GM21515 (cell line): ENCODE measurements around the gene NAA80.

Source experiments
- ATAC-seq: cut with Tn5 transposase; IDR thresholded peaks from one replicate; pipeline ENCODE4 v1.9.1; 2021; ENCODE audit not compliant: unreplicated experiment

The NAA80 gene

GRCh38 chr3:50298836-50299637 lies at the start of gene NAA80, which contains the start of gene HYAL3:
TSS of gene NAA80 (minus strand) at chr3:50299405. CDS start at chr3:50297463, 1,942 bp downstream.
TSS of gene HYAL3 (minus strand) at chr3:50299405. CDS start at chr3:50295602, 3,803 bp downstream.
- ATAC-seq: peak; percentile 76

GRCh38 chr3:50347187-50347813 lies 48.1 kb upstream of the NAA80 start:
- ATAC-seq: no peak

DNA sequence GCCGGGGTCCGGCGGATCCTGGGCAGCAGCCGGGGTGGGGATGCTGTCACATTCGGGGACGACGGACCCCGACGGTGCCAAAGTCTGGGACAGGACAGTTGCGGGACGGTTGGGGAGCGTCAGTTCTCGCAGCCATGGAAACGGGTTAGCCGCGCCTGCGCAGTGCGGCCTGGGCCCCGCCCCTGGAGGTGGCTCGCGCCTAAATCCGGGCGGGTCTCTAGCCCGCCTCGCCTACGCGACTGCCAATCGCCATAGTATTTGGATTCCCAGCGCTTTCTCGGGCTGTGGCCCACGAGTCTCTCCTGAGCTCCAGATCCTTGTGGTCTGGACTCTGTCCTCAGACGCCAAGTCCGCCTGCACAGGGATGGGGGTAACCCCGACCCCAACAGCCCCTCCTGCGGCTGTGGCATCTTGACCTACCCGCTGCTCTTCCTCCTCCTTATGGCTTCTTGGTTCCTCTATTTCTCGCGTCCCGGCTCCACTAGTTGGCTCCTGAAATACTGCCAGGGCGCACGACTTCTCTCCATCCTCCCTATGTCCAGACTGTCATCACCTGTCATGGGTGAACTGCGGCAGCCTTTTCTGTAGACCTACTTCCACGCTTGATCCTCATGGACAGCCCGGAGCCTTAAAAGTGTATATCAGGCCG lies 46.5 kb upstream of the NAA80 start, which contains the start of gene ZMYND10:
Gene ZMYND10 (minus strand): TSS at position 147 of the 649 bp plus-strand sequence. CDS start 153 bp downstream, outside the sequence.
- no peak for ATAC-seq

GRCh38 chr3:50345008-50345407 lies 45.8 kb upstream of the NAA80 start:
- ATAC-seq: no peak

- ATAC-seq: no peak
Observed at GRCh38 chr3:50342813-50343633, 43.8 kb upstream of the NAA80 start.

DNA sequence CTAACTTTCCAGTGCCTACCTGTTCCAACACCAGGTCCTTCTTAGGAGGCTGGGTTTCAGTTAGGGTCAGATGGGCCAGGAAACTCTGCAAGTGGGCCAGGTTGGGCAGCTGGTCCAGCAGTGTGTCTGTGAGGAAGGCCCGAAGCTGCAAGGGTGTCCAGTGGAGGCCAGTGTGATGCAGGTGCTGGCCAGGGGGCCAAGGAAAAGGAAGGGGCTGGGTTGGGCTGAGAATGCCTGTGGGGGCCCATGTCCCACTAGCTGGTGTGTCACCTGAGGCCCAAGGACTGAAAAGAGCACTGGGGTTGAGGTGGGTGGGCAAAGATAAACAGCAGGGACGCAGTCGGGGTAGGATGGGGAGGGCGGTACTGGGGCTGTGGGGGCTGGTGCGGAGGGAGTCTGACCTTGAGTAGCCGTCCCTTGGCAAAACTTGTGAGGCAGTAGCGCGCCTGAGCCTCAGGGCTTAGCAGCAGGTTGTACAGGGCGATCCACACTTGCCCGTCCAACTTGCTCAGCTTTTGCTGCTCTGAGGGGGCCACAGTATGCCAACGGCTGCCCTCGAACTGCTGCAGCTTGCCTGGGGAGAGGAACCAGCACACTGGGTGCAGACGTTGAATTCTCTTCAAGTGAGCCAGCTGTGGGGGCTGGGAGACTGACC lies 42.9 kb upstream of the NAA80 start:
- no peak for ATAC-seq

GRCh38 chr3:50341537-50341936 lies 42.3 kb upstream of the NAA80 start:
- ATAC-seq: no peak

- no peak for ATAC-seq
Observed at GRCh38 chr3:50340448-50341329, 41.5 kb upstream of the NAA80 start, which contains the start of gene RASSF1. TSS of gene RASSF1 (minus strand) at chr3:50340836. CDS start at chr3:50340805, 31 bp downstream.

DNA sequence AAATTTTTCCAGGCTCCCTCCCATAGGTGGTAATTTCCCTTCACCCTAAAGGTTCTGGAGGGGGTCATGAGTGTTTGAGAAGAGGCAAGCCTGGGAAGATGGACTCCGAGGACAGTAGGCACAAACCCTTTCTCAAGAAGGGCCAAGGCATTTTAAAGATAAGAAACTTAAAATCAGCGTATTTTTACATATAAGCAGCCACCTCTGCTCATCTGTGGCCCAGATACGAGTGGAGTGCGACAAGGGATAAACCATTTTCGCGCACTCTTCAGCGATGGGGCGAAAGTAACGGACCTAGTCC lies 40.9 kb upstream of the NAA80 start:
- ATAC-seq: no peak

DNA sequence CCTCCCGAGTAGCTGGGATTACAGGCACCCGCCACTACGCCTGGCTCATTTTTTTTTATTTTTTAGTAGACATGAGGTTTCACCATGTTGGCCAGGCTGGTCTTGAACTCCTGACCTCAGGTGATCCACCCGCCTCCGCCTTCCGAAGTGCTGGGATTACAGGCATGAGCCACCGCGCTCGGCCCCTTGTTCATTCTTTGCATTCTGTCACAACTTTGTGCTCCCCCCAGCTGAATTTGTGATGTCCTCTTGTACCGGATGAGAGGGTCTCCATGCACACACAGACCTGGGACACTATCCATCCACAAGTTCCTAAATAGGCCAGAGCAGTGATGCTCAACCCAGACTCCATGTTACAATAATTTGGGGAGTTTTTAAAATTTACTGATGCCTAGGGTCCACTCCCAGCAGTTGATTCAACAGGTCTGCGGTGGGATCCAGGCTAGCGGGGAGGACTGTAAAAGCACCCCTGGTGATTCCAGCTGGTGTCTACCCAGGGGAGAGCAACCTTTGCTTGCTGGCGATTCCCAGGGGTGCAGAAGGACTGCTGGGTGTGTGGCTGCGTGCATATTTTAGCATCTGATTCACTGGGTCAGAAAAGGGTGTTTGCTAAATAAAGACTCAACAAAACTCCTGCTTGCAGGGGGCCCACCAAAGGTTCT lies 40.4 kb upstream of the NAA80 start:
- no peak for ATAC-seq

DNA sequence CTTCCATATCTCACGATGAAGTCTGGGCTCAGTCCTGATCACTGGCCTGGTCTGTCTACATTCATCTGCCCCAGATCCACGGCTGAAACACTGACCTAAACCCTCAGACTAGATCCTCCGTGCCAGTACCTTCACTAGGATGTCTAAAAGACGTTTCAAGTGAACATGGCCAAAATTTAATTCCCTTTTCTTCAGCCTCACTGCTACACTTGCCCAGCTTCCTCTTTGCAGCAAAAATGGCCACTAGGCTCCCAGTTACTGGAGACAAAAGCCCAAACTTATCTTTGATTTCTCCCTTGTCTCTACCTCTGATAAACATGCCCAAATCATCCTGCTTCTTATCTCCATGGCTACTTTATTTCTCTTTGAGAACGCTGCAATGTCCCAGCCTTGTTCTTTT lies 39.8 kb upstream of the NAA80 start:
- ATAC-seq: no peak

- ATAC-seq: peak; percentile 76
Observed at GRCh38 chr3:50337175-50337861, 38.1 kb upstream of the NAA80 start.

DNA sequence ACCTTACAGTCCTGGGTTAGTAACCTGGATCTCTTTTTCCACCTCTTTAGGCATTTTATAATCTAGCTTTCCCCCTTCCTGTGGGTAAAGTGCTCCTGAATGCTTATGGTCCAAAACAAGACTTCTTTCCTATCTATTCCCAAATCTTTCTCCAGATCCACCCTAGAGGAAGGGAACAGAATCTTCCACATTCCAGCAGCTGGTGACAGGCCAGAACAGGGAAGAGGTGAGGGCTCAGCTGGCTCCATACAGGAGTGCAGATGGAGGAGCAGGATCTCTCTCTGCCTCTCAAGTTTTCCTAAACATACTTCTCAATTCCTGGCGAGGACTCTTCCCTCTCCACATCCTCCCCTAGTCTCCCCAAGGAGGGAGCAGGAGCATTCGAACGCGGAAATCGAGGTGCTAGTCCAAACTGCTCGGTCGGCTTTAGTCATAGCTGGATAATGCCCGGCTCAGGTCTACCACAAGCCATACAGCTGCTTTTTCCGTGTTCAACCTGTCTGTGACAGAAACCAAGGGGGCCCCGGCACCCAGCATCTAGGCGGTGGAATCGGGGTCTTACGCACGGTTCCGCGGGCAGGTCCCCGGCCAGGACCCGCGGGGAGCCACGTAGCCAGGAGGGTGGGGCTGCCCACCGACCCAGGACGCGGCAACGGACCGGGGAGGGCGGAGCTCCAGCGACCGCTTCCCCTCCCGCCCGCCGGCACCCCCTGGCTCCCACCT lies 37.4 kb upstream of the NAA80 start:
- ATAC-seq: peak; percentile 30

GRCh38 chr3:50334339-50335075 lies 35.3 kb upstream of the NAA80 start:
- no peak for ATAC-seq

DNA sequence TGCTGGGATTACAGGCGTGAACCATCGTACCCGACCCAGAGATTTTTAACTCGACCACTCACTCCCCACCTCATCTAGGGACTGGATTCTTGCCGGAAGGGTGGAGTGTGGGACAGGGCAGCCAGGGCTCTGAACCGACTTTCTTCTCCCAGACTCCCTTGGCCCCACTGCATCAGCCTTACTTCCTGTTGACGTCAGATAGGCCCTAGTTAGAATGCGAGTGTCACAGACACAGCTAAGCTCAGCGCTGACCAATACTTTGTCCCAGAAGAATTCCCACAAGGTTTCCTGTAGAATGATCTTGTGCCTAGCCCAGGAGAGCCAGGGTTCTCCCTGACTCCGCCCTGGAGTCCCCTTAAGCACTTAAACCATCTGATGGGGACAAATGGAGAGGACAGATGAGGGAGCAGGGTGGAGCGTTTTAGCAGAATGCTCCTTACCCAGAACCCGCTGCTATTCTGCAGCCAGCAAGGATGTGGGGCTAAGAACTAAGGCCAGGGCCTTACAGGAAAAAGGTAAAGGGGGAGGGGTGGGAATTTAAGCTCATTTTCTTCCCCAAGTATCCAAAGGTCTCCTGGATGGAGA lies 34.6 kb upstream of the NAA80 start:
- ATAC-seq: no peak

- ATAC-seq: no peak
Observed at GRCh38 chr3:50331364-50331907, 32.2 kb upstream of the NAA80 start.
